GM18508 (cell line): ENCODE results near the gene PUSL1.

Experiments
- ATAC-seq: cut with Tn5 transposase; IDR thresholded peaks from one replicate; pipeline ENCODE4 v1.9.1; 2021; ENCODE audit warnings: moderate number of reproducible peaks; ENCODE audit not compliant: insufficient read depth, unreplicated experiment

The PUSL1 gene

GRCh38 chr1:1293263-1294249 is 14.8 kb upstream of the PUSL1 start:
- no peak for ATAC-seq

GRCh38 chr1:1294250-1294890 is 14.0 kb upstream of the PUSL1 start:
- ATAC-seq, result no peak

DNA sequence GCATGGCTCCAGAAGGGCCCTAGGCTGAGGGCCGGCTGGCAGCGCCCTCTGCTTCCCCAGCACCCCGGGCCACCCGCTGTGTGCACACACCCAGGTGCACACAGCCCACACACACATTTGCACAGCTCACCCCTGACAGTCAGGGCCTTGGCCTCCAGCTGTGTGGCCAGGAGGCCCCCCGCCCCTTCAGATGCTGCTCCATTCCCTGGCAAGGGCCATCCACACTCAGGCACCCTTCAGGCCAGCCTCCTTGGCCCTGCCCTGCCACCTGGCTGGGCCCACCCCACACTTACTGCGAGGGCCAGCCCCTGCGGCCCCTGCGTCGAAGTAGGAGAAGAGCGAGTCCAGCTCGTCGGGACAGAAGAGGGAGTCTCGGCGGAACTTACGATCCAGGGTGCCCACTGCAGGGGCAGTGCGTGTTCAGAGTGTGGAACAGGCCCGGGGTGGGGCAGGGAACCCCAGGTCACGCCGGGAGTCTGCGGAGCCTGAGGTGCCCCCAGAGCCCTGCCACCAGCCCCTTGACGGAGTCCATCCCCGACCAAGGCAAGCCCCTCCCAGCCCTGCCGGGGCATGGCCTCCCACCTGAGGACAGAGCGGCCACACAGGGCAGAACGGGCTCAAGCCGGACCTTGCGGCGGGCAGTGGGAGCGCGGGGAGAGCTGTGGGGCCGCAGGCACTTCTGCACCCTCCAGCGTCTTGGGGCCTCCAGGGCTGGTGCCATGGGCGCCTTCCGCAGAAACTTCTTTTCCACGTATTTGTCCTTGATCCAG is 13.1 kb upstream of the PUSL1 start:
- no peak for ATAC-seq

DNA sequence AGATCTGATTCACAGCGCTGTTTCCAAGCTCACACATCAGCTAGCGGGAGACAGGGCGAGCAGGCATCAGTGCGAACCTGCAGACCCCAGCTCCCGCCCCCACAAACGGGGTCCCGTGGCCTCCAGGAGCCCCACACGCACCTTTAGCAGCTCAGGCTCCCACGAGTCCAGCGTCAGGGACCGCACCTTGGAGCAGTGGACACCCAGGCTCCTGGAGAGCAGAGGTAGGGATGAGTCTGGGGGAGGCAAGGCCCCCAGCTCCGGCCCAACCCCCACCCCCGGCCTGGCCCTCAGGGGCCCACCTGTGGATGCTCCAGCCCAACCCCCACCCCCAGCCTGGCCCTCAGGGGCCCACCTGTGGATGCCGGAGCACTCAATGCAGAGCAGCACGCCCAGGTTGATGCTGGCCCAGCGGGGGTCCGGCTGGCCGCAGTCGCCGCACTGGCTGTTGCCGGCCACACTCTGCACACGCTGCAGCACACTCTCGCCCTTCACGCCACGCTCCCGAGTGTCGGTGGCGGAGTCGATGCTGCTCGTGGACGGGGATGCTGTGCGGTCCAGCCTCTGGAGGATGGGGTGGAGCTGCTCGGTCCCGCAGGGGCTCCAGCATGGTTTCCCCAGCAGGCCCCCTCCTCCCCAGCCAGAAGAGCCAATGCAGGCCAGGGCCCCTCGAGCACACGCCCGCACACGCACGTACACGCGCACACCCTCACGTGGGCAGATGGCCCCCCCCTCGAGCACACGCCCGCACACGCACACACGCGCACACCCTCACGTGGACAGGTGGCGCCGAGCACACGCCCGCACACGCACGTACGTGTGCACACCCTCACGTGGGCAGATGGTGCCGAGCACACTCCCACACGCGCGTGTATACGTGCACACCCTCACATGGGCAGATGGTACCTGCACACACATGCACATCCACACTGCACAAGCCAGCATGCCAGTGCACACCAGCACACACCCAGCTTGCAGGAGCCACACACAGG is 12.0 kb upstream of the PUSL1 start:
- ATAC-seq, result no peak

DNA sequence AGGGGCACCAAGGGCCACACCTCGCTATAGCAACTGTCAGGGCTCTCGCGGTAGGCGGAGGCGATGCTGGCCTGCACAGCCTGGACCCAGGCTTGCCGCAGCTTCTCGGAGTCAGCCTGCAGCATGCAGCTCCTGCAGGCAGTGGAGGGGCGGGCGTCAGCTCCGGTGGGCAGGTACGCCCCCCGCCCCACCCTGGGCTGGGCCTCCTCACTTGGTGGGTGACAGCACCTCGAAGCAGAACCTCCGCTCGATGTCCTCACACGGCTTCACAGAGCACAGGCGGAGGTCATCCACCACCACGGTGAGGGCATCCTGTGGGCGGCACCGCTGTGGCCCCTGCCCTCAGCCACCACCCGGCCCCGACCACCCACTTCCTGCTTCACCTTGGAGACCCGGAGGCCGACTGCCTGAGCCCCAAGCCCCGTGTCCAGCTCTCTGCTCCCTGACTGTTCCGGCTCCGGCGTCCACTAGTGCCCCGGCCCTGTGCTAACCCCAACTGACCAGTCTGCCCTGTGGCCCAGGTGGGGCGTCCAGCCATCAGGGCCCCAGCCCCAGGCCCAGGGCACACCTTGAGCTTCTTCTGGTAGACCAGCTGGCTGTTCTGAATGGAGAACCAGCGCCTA is 10.5 kb upstream of the PUSL1 start:
- no peak for ATAC-seq

GRCh38 chr1:1298861-1299685 is 9.3 kb upstream of the PUSL1 start:
- ATAC-seq, result no peak

DNA sequence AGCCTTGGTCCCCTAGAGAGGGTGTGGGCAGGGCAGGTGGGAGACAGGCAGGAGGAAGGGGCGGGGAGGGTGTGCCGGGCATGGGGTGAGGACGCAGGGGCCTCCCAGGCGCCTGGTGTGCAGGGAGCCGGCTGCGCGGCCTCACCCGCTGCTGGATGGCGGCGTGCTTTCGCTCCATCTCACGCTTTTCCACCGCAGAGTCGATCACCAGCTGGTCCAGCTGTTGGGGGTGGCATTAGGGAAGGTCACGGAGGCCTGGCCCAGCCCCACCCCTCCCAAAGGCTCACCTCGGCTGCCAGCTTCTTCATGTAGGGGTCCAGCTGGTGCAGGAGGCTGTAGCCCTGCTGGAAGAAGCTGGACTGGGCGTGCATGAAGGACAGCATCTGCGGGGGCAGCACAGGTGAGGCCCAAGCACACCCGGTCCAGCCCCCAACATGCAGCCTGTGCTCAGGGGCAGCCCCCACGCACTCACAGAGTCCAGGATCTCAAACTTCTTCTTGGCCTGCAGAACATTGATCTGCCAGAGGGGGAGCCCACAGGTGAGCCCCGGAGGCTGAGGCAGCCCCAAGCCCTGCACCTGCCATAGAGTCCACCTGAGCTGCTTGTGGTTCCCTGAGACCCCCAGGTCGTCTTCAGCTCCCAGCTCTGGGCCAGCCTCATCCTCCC is 8.6 kb upstream of the PUSL1 start:
- ATAC-seq, result no peak

DNA sequence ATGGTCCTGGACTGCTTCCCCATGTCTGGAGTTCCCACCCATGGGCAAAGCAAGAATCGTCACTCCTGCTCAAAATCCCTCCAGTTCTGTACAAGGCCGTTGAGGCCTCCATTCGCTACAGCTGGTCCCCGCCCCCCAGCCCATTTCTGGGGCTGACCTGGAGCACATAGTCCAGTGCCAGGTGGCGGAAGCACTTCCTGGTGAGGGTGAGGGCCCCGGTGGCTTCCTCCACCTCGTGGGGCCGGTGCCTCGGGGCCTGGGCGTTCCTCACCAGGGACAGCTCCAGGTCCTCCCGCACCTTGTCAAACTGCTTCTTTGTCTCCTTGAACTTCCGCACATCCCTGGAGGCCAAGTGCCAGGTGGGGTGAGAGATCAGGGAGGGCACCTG is 8.1 kb upstream of the PUSL1 start:
- no peak for ATAC-seq

GRCh38 chr1:1302006-1302430 is 6.4 kb upstream of the PUSL1 start:
- no peak for ATAC-seq

DNA sequence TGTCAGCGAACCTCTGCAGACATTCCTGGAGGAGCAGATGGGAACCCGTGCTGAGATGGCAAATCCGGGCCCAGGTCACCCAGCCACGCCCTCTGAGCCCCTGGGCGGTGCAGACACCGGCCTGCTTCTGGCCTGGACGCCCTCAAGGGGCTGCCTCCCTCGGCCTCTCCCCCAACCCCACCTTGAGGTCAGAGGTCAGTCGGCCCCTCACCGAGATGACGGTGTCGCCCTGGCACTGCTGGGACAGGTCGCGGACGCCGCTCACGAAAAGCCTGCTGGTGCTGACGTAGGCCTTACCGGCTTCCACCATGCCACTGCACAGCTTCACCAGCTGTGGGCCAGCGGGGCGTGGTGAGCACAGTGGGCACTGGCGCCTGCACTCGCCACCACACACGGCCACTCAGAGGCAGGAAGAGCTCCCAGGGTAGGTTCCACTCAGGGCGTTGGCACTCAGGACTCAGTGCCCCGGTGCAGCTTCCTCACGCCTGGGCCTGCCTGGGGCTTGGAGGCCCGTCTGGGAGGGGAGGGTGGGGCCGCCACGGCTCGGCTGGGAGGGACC is 5.4 kb upstream of the PUSL1 start:
- ATAC-seq, result no peak

DNA sequence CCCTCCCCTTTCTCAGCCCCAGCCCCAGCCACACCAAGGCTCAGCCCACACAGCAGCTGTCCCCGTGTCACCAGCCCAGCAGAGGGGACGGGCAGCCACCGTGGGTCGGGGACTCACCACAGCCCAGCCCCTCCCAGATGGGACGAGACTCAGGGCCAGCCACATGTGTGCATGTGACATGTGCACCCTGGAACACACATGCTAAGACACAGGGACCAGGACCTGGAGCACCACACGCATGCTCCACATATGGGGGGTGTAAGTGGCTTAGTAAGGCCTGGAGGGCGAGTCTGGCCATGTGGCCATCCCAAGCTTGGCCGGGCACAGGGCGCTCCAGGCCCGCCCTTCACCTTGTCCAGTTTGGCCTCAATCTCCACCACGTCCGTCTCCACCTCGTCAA is 4.7 kb upstream of the PUSL1 start:
- ATAC-seq, result no peak

- ATAC-seq, result no peak
Measured at GRCh38 chr1:1304331-1305299, 3.8 kb upstream of the PUSL1 start.

DNA sequence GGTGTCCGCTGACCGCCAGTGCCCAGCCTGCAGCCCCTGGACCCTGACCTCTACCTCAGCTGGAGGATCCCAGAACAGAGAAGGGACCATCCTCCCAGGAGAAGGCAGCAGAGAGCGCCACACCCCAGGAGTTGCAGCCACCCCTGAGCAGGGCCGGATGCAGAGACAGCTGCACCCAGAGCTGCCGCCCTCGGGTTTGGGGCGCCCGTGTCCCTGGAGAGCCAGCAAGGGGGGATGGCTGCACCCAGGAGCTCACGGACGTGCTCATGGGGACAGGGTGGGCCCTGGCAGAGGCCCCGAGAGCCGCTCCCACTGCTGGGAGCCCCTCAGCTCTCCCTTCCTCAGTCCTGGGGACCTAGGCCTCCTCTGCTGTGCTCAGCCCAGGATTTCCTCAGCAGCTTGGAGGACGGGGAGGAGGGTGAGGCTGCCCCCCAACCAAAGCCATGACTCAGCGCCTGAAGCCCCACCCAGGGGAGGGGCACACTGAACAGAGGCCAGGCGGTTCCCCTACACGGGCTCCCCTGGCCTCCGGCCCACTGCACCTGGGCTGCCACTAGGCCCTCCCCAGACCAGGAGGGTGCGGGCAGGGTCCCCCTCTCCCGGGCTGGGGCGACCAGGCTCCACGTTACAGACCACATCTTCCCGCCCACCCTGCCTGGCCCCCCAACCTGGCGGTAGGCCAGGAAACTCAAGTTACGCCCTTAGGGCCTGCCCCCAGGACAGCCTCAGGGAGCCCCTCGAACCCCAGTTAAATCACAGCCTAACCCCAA is 2.9 kb upstream of the PUSL1 start:
- ATAC-seq, result no peak

DNA sequence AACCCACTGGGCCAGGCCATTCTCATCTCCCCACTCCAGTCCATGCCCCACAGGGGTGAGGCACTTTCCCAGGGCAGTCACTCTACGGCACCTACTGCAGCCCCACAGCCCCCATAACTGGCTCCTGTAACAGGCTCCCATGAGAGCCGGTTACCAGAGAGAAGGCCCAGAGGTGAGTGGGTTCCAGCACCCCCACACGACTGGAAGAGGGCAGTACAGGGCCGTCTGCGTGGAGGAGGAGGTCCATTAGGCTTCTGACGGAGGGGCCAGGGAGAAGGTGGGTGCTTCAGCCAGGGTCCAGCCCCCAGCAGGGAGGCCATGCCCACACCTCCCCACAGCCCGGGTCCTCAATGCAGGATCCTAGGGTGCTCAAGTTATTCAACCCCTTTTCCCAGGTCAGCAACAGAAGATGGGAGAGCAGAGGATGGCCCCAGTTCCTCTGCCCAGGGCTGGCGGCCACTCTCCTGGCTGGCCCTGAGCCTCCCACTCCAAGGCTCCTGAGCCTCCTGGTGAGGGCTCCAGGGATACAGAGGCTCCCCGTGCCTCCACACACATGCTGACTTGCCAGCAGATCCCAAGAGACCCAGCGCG is 2.2 kb upstream of the PUSL1 start:
- no peak for ATAC-seq

- ATAC-seq, result no peak
Measured at GRCh38 chr1:1306661-1307260, 1.6 kb upstream of the PUSL1 start.
